HG03460 (cell line): ENCODE measurements around the gene MYO1A.
"Not testable (repeated sequence)": the region's sequence is repeated elsewhere in the genome, so short reads cannot be mapped to it uniquely, and the experiment has no call there.

Source experiments
- ATAC-seq: cut with Tn5 transposase; IDR thresholded peaks from one replicate; pipeline ENCODE4 v1.9.1; 2021; ENCODE audit not compliant: unreplicated experiment

Gene MYO1A

GRCh38 chr12:57048423-57049118 is 1.4 kb downstream of the MYO1A start:
- no peak for ATAC-seq

- ATAC-seq = no peak
Observed at GRCh38 chr12:57047981-57048380, 1.9 kb downstream of the MYO1A start.

GRCh38 chr12:57046947-57047890 is 2.7 kb downstream of the MYO1A start:
- ATAC-seq = no peak

GRCh38 chr12:57046086-57046791 is 3.7 kb downstream of the MYO1A start:
- ATAC-seq = no peak

GRCh38 chr12:57044889-57045288 is 5.0 kb downstream of the MYO1A start:
- ATAC-seq = no peak

GRCh38 chr12:57044468-57044867 is 5.5 kb downstream of the MYO1A start:
- no peak for ATAC-seq

- ATAC-seq = no peak
Observed at GRCh38 chr12:57042695-57043094, 7.2 kb downstream of the MYO1A start.

- no peak for ATAC-seq
Observed at GRCh38 chr12:57040750-57041149, 9.2 kb downstream of the MYO1A start.

GRCh38 chr12:57040211-57040610 is 9.7 kb downstream of the MYO1A start:
- no peak for ATAC-seq

GRCh38 chr12:57039016-57039798 is 10.7 kb downstream of the MYO1A start:
- no peak for ATAC-seq

GRCh38 chr12:57037264-57037663 is 12.7 kb downstream of the MYO1A start:
- ATAC-seq = no peak

GRCh38 chr12:57033431-57033830 is 16.5 kb downstream of the MYO1A start:
- ATAC-seq = no peak

- no peak for ATAC-seq
Observed at GRCh38 chr12:57031789-57032188, 18.1 kb downstream of the MYO1A start.

- no peak for ATAC-seq
Observed at GRCh38 chr12:57031138-57031725, 18.7 kb downstream of the MYO1A start.

- no peak for ATAC-seq
Observed at GRCh38 chr12:57029457-57029856, 20.5 kb downstream of the MYO1A start.

- ATAC-seq = no peak
Observed at GRCh38 chr12:57027805-57028153, 22.1 kb downstream of the MYO1A start.

GRCh38 chr12:57027011-57027804 is 22.7 kb downstream of the MYO1A start:
- no peak for ATAC-seq

- no peak for ATAC-seq
Observed at GRCh38 chr12:57025196-57025595, 24.7 kb downstream of the MYO1A start.

GRCh38 chr12:57022324-57022723 is 27.6 kb downstream of the MYO1A start:
- not testable (repeated sequence) for ATAC-seq
